ENCODE results near the gene CLEC7A.

The CLEC7A gene

GRCh38 chr12:10158406-10158805 is 28.4 kb upstream of the CLEC7A start:
- no peak for DNase-seq (ENCODE audit: low spot score in 2 of 2)
- H3K4me3 ChIP-seq: no peak overlapping the region
- H3K9me3 ChIP-seq: no peaks in the 10 kb centered on the region
- in situ Hi-C loops (cut with MboI; ENCODE audit: low sequenced_read_pairs): no loop called here
- no peaks in the 10 kb centered on the region for H3K36me3 ChIP-seq (replicated peaks)
- H3K27me3 ChIP-seq (ENCODE audit: low read depth): no peaks in the 10 kb centered on the region
- H3K4me1 ChIP-seq: no peaks in the 10 kb centered on the region

DNA sequence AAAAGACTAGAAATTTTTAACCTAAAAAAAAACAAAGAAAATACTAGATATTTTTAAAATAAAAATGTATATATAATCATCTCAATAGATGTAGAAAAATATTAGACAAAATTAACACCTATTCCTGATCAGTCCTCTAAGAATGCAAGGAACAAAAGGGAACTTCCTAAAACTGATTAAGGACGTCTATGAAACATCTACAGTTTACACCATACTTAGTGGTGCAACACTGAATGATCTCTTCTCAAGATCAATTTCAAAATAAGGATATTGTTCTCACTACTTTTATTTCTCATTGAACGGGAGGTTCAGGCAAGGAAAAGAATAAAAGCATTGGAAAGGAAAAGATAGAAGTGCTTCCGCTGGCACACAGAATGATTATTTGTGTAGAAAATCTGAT is 26.0 kb upstream of the CLEC7A start:
- Histone ChIP-seq H3K9me3 (no peaks in the 10 kb centered on the region), H3K36me3 (replicated peaks) (no peaks in the 10 kb centered on the region), H3K4me3 (no peak overlapping the region), H3K4me1 (no peaks in the 10 kb centered on the region), H3K27me3 (ENCODE audit: low read depth) (no peaks in the 10 kb centered on the region)
- DNase-seq (ENCODE audit: low spot score in 2 of 2): no peak
- in situ Hi-C loops (cut with MboI; ENCODE audit: low sequenced_read_pairs): no loop called here

GRCh38 chr12:10154145-10154496 is 24.1 kb upstream of the CLEC7A start:
- no peak overlapping the region for H3K4me3 ChIP-seq
- in situ Hi-C loops (cut with MboI; ENCODE audit: low sequenced_read_pairs): no loop called here
- no peaks in the 10 kb centered on the region for H3K36me3 ChIP-seq (replicated peaks)
- H3K9me3 ChIP-seq: no peaks in the 10 kb centered on the region
- no peaks in the 10 kb centered on the region for H3K27me3 ChIP-seq (ENCODE audit: low read depth)
- DNase-seq (ENCODE audit: low spot score in 2 of 2): no peak
- no peaks in the 10 kb centered on the region for H3K4me1 ChIP-seq

DNA sequence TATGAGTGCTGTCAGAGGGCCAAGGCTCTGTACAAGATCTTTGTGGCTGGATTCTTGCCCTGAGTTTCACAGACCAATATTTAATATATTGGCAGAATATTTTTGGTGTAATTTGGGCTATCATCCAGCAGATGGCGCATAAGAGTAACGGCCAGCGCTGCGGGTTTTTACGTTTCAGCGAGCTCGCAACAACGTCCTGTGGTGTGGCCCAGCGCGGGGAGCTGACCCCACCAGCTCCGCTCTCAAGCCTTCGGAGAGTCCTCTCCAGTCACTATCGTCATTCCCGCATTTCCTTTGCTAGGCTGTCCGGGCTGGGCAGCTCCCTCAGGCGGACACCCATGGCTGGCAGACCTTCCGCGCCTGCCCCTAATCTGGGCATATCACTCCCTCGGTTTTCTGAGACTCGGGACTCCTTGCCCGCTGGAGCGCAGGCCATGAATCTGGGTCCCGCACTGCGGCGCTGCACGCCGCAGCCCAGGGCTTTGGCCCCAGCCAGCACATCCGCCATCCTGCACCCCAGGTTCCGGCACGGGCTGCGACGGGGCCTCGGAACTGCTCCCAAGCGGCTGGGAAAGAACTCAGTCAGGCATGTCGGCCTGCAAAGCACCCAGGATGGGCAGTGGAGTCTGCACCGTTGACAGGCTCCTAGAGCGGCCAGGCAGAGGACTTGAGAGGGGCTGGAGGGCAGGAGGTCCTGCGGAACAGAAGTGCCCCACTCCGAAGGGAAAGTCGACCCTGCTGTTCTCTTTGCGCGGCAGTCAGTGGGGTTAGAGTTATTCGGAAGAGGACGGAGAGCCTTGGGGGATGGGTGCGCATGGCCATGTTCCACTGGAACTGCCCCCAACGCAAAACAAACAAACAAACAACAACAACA is 23.5 kb upstream of the CLEC7A start:
- H3K9me3 ChIP-seq: no peaks in the 10 kb centered on the region
- no peaks in the 10 kb centered on the region for H3K36me3 ChIP-seq (replicated peaks)
- H3K4me1 ChIP-seq: no peaks in the 10 kb centered on the region
- H3K27me3 ChIP-seq (ENCODE audit: low read depth): no peaks in the 10 kb centered on the region
- peak overlapping the region; percentile 12; the same call in 1 of the 2 replicates for H3K4me3 ChIP-seq
- in situ Hi-C loops (cut with MboI; ENCODE audit: low sequenced_read_pairs): no loop called here
- peak; percentile 54 to 74 for DNase-seq (ENCODE audit: low spot score in 2 of 2)

- H3K27me3 ChIP-seq (ENCODE audit: low read depth): no peaks in the 10 kb centered on the region
- no peak for DNase-seq (ENCODE audit: low spot score in 2 of 2)
- H3K4me1 ChIP-seq: no peaks in the 10 kb centered on the region
- no peaks in the 10 kb centered on the region for H3K36me3 ChIP-seq (replicated peaks)
- H3K9me3 ChIP-seq: no peaks in the 10 kb centered on the region
- no peak overlapping the region for H3K4me3 ChIP-seq
- in situ Hi-C loops (cut with MboI; ENCODE audit: low sequenced_read_pairs): no loop called here
These were observed 21.6 kb upstream of the CLEC7A start for GRCh38 chr12:10151621-10152020.

DNA sequence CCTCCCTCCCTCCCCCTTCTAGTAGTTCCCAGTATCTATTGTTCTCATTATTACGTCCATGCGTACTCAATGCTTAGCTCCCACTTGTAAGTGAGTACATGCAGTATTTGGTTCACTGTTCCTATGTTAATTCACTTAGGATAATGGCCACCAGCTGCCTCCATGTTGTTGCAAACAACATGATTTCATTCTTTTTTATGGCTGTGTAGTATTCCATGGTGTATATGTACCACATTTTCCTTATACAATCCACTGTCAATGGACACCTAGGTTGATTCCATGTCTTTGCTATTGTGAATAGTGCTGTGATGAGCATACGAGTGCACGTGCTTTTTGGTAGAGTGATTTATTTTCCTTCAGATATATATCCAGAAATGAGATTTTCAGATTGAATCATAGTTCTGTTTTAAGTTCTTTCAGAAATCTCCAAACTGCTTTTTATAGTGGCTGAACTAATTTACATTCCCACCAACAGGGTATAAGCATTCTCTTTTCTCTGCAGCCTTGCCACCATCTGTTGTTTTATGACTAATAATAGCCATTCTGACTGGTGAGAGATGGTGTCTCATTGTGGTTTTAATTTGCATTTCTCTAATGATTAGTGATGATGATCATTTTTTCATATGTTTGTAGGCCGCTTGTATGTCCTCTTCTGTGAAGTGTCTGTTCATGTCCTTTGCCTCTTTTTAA is 17.9 kb upstream of the CLEC7A start:
- Histone ChIP-seq H3K27me3 (ENCODE audit: low read depth) (no peaks in the 10 kb centered on the region), H3K4me1 (no peaks in the 10 kb centered on the region), H3K9me3 (no peaks in the 10 kb centered on the region), H3K36me3 (replicated peaks) (no peaks in the 10 kb centered on the region), H3K4me3 (no peak overlapping the region)
- in situ Hi-C loops (cut with MboI; ENCODE audit: low sequenced_read_pairs): no loop called here
- DNase-seq (ENCODE audit: low spot score in 2 of 2): no peak

GRCh38 chr12:10142976-10143589 is 13.1 kb upstream of the CLEC7A start:
- in situ Hi-C loops (cut with MboI; ENCODE audit: low sequenced_read_pairs): loop anchor here (5.0 kb wide), 1 partner anchor 111 kb away; the partner anchor contains the start of gene CLEC9A
- Histone ChIP-seq H3K4me3 (no peak overlapping the region), H3K36me3 (replicated peaks) (no peaks in the 10 kb centered on the region), H3K4me1 (no peaks in the 10 kb centered on the region), H3K9me3 (no peaks in the 10 kb centered on the region), H3K27me3 (ENCODE audit: low read depth) (no peaks in the 10 kb centered on the region)
- DNase-seq (ENCODE audit: low spot score in 2 of 2): no peak

DNA sequence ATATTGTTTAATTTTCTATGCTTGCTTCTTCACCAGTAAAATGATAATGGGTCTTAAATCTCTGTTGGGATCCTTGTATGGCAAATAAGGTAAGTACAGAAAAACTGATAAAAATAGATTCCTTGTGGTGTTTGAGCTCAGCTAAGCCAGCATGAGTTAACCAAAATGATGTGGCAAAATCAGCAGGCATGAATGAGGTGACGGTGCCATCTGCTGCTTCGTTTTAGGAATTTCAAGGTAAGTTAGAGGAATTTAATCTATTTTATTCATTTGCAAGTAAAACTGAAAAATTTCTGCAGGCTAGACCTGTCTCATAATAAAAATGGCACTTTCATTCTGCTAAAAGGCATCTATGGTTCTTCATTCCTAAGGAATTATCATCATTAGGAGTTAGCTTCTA is 10.0 kb upstream of the CLEC7A start:
- in situ Hi-C loops (cut with MboI; ENCODE audit: low sequenced_read_pairs): loop anchor here (5.0 kb wide), 1 partner anchor 108 kb away; the partner anchor contains the start of gene CLEC9A
- DNase-seq (ENCODE audit: low spot score in 2 of 2): peak; percentile 64 to 72
- H3K36me3 ChIP-seq (replicated peaks): no peaks in the 10 kb centered on the region
- H3K4me1 ChIP-seq: peaks cover 7% of the 10 kb centered on the region
- H3K9me3 ChIP-seq: no peaks in the 10 kb centered on the region
- no peaks in the 10 kb centered on the region for H3K27me3 ChIP-seq (ENCODE audit: low read depth)
- H3K4me3 ChIP-seq: no peak overlapping the region

DNA sequence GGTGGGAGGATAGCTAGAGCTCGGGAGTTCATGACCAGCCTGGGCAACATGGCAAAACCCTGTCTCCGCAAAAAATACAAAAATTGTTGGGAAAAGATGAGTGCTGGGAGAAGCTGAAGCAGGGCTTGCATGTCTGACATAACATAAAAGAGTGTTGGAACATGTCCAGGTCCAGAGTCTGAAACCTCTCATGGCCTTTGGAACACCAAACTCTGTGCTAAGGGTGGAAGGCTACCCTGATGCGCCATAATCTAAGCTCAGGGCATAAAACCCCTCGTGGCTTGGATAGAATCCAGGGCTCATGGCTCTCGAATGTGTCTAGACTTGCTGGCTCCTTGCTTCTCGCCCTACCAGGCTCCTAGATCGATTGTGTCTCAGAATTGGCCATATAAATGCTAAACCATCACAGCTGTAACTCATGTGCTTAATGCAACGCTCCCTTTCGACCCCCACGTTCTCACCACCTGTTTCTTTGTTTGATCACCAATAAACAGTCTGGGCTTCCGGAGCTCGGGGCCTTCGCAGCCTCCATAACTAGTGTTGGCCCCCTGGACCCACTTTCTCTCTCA is 6.7 kb upstream of the CLEC7A start:
- no peak overlapping the region for H3K4me3 ChIP-seq
- H3K9me3 ChIP-seq: no peaks in the 10 kb centered on the region
- in situ Hi-C loops (cut with MboI; ENCODE audit: low sequenced_read_pairs): loop anchor here (10.0 kb wide), 1 partner anchor 392 kb away; no protein-coding TSS in a partner anchor
- DNase-seq (ENCODE audit: low spot score in 2 of 2): peak; percentile 63 to 66
- no peaks in the 10 kb centered on the region for H3K27me3 ChIP-seq (ENCODE audit: low read depth)
- H3K36me3 ChIP-seq (replicated peaks): no peaks in the 10 kb centered on the region
- H3K4me1 ChIP-seq: peaks cover 28% of the 10 kb centered on the region

DNA sequence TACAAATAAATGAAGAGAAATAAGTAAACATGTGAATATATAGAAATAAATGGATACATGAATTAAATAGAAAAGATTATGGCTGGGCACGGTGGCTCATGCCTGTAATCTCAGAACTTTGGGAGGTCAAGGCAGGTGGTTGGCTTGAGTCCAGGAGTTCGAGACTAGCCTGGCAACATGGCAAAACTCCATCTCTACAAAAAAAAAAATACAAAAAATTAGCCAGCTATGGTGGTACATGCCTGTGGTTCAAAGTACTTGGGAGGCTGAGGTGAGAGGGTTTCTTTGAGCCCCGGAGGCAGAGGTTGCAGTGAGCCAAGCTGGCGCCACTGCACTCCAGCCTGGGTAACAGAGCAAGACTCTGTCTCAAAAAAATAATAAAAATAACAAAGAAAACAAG is 5.1 kb upstream of the CLEC7A start:
- Histone ChIP-seq H3K36me3 (replicated peaks) (no peaks in the 10 kb centered on the region), H3K9me3 (no peaks in the 10 kb centered on the region), H3K4me1 (peaks cover 39% of the 10 kb centered on the region), H3K27me3 (ENCODE audit: low read depth) (no peaks in the 10 kb centered on the region), H3K4me3 (no peak overlapping the region)
- DNase-seq (ENCODE audit: low spot score in 2 of 2): no peak
- in situ Hi-C loops (cut with MboI; ENCODE audit: low sequenced_read_pairs): loop anchor here (10.0 kb wide), 1 partner anchor 390 kb away; no protein-coding TSS in a partner anchor

GRCh38 chr12:10132850-10133370 is 2.9 kb upstream of the CLEC7A start:
- in situ Hi-C loops (cut with MboI; ENCODE audit: low sequenced_read_pairs): loop anchor here (10.0 kb wide), 1 partner anchor 388 kb away; no protein-coding TSS in a partner anchor
- DNase-seq (ENCODE audit: low spot score in 2 of 2): peak; percentile 31 to 96

GRCh38 chr12:10131111-10131690 is 1.2 kb upstream of the CLEC7A start:
- Histone ChIP-seq H3K9me3 (no peaks in the 10 kb centered on the region), H3K27me3 (ENCODE audit: low read depth) (no peaks in the 10 kb centered on the region), H3K36me3 (replicated peaks) (no peaks in the 10 kb centered on the region), H3K4me1 (peaks cover 33% of the 10 kb centered on the region), H3K4me3 (no peak overlapping the region)
- peak in 1 of 2 experiments; percentile 72 for DNase-seq (ENCODE audit: low spot score in 2 of 2)
- in situ Hi-C loops (cut with MboI; ENCODE audit: low sequenced_read_pairs): loop anchor here (10.0 kb wide), 1 partner anchor 386 kb away; no protein-coding TSS in a partner anchor

More at GRCh38 chr12:10132850-10133370, 2.9 kb upstream of the CLEC7A start:
- no peaks in the 10 kb centered on the region for H3K27me3 ChIP-seq (ENCODE audit: low read depth)
- H3K36me3 ChIP-seq (replicated peaks): no peaks in the 10 kb centered on the region
- H3K4me3 ChIP-seq: no peak overlapping the region
- H3K4me1 ChIP-seq: peaks cover 40% of the 10 kb centered on the region
- no peaks in the 10 kb centered on the region for H3K9me3 ChIP-seq

DNA sequence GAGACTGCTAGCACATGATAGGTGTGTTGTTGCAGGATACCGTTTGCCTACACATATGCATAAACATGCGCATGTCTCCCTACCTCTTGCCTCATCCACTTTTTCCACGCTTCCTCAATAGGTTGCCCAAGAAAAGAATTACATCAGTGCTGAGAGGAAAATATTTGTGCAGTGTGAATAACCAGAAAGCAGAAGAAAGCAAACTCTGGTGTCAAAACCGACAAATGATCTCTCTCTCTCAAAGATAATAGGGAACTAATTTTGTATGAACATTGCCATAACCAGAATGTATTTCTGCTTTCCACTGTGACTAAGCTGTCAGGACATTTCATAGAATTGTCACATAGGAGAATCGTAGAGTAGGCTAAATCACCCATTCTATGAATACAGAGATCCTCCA is 1.3 kb downstream of the CLEC7A start:
- Histone ChIP-seq H3K4me3 (no peak overlapping the region), H3K9me3 (no peaks in the 10 kb centered on the region), H3K4me1 (peaks cover 27% of the 10 kb centered on the region), H3K36me3 (replicated peaks) (no peaks in the 10 kb centered on the region), H3K27me3 (ENCODE audit: low read depth) (no peaks in the 10 kb centered on the region)
- in situ Hi-C loops (cut with MboI; ENCODE audit: low sequenced_read_pairs): no loop called here
- no peak for DNase-seq (ENCODE audit: low spot score in 2 of 2)

Data from HAP-1 (cell line).